ENCODE results near the gene VAPB.

DNA sequence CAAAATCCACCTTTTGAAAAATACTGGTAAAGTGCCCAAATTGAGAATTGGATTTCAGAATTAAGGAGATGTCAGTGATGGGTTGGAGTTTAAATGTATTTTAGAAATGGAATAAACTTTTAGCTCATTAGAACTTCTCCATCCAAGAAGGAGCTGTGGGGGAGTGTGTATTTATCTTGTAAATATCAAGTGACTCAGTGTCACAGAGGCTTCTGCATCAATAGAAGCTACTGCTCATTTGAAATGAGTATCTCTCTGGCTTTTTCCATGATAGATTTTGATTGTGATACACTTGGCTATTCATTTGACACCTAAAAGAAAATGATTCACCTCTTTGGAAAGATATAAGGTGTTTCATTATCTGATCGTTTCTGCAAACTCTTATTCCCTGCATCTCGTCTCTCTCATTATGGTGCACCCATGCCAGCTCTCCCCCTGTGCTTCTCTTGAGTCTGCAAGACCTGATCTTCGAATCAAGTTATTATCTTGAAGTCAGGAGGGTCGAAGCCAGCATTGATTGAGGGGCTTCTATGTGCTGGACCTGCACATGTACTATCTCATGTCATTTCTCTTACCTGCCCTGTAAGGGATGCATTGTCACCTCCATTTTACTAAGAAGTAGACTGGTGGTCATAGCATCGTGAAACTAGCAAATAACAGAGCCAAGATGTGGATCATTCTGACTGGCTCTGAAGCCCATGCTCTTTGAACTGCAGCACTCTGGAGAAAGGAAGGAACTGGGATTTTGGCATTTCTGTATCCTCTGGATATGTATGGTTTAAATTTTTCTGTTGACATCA lies 30.1 kb downstream of the VAPB start:
- TF ChIP-seq, protein P1, sequence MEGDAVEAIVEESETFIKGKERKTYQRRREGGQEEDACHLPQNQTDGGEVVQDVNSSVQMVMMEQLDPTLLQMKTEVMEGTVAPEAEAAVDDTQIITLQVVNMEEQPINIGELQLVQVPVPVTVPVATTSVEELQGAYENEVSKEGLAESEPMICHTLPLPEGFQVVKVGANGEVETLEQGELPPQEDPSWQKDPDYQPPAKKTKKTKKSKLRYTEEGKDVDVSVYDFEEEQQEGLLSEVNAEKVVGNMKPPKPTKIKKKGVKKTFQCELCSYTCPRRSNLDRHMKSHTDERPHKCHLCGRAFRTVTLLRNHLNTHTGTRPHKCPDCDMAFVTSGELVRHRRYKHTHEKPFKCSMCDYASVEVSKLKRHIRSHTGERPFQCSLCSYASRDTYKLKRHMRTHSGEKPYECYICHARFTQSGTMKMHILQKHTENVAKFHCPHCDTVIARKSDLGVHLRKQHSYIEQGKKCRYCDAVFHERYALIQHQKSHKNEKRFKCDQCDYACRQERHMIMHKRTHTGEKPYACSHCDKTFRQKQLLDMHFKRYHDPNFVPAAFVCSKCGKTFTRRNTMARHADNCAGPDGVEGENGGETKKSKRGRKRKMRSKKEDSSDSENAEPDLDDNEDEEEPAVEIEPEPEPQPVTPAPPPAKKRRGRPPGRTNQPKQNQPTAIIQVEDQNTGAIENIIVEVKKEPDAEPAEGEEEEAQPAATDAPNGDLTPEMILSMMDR (IDR thresholded peaks at IDR 0.05) = no peak
- TF ChIP-seq POLR2A (IDR thresholded peaks at IDR 0.05) = no peak

Measured in lower leg skin (tissue), 3 donors.